Measurements from ENCODE around the gene EHMT2.

DNA sequence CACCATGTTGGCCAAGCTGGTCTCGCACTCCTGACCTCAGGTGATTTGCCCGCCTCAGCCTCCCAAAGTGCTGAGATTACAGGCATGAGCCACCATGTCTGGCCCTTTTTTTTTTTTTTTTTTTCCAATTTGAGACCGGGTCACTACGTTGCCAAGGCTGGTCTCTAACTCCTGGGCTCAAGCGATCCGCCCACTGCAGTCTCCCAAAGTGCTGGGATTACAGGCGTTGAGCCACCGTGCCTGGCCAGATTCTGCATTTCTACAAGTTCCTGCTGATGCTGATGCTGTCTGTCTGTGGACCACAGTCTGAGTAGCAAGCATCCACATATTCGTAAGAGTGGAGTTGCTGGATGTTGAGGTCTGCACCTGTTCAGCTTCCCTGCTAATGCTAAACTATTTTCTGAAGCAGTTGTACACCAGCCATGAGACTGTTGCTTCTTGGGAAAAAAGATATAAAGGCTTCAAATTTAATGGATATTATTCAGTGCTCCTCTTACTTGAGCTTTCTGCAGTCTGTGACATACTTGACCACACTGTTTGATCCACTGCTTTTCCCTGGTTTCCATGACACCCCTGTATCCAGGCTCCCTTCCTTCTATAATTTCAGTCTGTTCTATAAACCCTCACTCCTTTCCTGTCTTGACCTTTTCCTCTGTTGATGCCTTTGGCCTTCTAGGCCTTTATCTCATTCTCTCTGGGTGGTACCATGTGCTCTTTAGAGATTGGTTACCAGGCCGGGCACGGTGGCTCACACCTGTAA is 14.5 kb upstream of the EHMT2 start:
- TF ChIP-seq, protein P1, sequence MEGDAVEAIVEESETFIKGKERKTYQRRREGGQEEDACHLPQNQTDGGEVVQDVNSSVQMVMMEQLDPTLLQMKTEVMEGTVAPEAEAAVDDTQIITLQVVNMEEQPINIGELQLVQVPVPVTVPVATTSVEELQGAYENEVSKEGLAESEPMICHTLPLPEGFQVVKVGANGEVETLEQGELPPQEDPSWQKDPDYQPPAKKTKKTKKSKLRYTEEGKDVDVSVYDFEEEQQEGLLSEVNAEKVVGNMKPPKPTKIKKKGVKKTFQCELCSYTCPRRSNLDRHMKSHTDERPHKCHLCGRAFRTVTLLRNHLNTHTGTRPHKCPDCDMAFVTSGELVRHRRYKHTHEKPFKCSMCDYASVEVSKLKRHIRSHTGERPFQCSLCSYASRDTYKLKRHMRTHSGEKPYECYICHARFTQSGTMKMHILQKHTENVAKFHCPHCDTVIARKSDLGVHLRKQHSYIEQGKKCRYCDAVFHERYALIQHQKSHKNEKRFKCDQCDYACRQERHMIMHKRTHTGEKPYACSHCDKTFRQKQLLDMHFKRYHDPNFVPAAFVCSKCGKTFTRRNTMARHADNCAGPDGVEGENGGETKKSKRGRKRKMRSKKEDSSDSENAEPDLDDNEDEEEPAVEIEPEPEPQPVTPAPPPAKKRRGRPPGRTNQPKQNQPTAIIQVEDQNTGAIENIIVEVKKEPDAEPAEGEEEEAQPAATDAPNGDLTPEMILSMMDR (IDR thresholded peaks at IDR 0.05), result no peak
- no peak for TF ChIP-seq POLR2A (IDR thresholded peaks at IDR 0.05)

All from esophagus squamous epithelium (tissue), 4 donors.